HG02623 (cell line): Measurements from ENCODE around the gene ITGAE.
"Not testable (repeated sequence)": the region's sequence is repeated elsewhere in the genome, so short reads cannot be mapped to it uniquely, and the experiment has no call there.

ENCODE experiments used
- ATAC-seq: cut with Tn5 transposase; IDR thresholded peaks from one replicate; pipeline ENCODE4 v1.9.1; 2021; ENCODE audit warnings: moderate library complexity; ENCODE audit not compliant: unreplicated experiment

Gene ITGAE

DNA sequence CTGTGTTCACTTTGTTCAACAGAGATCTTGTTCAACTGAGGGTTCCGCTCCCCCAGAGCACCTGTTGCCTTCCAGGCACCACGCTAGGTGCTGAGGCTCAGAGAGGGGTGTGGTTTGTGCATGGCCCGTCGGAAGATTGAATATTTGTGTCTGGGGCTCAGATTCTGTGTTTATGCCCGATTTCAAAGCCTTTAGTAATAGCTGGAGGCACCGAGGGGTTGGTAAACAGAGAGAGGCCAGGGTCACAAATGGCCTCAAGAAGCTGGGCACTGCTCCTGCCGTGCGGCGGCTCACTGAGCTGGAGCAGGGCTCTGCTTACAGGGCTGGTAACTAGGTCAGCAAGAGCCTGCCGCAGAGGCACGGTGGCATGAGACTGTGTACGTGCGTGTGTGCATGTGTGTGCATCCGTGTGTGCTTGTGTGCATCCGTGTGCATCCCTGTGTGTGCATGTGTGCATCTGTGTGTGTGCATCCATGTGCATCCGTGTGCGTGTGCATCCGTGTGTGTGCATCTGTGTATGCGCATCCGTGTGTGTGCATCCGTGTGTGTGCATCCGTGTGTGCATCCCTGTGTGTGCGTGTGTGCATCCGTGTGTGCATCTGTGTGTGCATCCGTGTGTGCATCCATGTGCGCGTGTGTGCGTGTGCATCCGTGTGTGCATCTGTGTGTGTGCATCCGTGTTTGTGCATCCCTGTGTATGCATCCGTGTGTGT, 5.4 kb downstream of the ITGAE start:
- no peak for ATAC-seq

DNA sequence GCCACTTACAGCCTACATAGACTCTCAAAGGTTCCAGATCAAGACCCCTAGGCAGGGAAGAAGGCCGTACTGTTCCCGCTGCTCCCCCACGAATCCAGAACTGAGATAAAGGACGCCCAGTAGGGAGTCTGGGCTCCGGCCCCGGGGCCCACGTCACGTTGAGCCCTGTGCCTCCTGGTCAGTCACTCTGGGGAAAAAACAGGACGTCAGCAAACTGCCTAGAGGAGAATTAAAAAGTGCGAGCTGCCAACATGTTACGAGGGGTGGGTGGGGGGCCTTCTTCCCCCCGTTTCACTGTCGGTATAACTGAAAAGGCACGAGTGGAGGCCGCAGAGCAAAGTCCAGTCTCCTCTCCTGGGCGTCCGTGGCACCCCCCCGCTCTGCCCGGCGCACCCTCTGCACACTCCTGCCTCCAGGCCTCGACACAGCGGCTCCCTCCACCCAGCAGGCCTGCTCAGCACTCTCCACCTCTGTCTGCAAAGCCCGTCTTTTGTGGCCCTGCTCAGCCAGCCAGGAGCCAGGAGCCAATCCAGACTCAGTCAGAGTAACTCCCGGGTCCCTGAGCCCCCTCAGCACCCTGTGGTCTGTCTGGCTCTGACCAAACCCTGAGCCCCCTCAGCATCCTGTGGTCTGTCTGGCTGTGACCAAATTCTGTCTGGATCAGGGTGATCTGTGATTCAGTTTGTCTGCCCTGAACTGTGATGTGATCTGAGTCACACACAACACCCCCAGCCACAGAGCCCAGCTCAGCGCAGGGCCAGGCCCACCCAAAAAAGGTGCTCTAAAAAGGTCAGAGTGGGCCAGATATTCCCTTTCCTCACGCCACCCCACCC, 6.2 kb downstream of the ITGAE start:
- no peak for ATAC-seq

DNA sequence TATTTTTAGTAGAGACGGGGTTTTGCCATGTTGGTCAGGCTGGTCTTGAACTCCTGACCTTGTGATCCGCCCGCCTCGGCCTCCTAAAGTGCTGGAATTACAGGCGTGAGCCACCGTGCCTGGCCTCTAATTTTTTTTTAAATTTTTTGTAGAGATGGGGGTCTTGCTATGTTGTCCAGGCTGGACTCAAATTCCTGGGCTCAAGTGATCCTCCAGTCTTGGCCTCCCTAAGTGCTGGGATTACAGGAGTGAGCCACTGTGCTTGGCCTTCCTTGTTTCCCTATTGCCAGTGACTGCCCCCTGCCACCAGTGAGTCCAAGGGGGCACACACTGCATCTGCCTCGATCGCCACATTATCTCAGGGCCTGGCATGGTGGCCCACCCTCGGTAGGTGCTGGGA, 6.8 kb downstream of the ITGAE start:
- ATAC-seq, result not testable (repeated sequence)

DNA sequence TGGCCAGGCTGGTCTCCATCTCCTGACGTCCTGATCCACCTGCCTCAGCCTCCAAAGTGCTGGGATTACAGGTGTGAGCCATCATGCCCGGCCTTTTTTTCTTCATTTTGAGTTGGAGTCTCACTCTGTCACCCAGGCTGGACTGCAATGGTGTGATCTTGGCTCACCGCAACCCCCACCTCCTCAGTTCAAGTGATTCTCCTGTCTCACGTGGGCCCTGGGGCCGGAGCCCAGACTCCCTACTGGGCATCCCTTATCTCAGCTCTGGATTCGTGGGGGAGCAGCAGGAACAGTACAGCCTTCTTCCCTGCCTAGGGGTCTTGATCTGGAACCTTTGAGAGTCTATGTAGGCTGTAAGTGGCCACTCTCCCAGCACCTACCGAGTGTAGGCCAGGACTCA, 7.7 kb downstream of the ITGAE start:
- not testable (repeated sequence) for ATAC-seq

DNA sequence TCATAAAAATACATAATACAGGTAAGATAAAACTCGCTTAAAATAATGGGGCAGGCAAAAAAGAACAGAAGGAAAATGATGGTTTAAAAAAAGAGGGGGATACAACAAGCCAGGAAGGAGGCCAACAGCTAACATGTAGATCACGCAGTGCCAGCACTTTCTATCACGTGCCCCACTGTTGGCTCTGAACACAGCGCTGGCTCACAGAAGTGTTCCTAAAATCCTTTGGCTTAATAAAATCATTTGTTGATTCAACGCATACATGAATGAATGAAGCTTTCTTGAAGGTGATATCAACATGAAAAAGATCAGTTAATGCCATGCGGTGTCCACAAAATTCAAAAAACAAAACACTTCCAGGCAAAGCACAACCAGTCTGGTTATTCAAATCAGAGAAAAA, 8.5 kb downstream of the ITGAE start:
- no peak for ATAC-seq

DNA sequence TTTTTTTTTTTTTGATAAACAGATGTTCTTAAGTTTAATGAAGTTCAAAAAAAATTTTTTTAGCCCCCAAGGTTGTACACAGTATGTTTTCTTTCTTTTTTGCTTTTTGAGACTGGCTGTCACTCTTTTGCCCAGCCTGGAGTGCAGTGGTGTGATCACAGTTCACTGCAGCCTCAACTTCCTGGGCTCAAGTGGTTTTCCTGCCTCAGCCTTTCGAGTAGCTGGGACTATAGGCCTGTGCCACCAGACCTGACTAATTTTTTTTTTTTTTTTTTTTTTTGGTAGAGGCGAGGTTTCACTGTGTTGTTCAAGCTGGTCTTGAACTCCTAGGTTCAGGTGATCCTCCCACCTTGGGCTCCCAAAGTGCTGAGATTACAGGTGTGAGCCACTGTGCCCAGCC, 12.8 kb downstream of the ITGAE start:
- ATAC-seq, result no peak

DNA sequence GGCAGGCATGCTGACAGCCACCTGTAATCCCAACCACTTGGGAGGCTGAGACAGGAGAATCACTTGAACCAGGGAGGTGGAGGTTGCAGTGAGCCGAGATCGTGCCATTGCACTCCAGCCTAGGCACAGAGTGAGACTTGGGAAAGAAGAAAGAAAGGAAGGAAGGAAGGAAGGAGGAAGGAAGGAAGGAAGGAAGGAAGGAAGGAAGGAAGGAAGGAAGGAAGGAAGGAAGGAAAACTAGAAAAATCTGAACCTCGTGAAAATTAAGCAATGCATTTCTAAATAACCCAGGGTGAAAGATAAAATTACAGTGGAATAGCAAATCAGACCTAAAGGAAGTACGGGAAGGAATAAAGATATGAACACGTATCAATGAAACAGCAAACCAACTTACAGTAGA, 15.7 kb downstream of the ITGAE start:
- not testable (repeated sequence) for ATAC-seq

DNA sequence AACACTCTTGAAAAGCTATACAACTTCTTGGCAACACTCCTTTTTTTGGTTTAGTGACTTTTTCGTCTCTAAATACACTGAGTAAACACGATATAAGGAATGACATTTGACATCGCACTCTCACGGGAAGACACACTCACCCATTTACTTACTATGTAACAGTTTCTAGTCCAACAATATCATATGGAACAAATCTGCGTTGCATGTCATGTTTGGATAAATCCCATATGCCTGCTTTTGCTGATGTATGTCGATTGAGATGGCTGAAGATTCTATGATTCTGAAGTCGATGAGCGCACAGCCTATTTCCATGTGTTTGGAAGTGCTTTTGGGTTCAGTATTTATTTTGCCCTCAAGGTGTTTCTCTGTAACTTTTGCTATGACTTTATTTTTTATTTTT, 18.2 kb downstream of the ITGAE start:
- ATAC-seq, result no peak

DNA sequence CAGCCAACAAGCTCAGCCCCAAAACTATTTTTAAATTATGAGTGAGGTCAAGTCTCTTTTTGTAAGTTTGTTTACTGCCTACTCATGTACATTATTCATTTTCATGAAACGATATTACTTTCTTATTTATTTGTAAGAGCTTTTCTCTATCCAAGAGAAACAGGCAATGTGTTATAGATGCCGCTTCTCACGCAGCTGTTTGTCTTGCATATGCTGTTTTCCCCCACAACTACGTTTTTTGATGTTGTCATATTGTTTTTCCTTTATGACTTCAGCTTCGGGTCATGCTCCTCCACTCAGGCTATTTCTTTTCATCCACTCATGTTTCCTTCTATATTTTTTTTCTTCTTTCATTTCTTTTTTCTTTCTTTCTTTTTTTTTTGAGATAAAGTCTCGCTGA, 20.0 kb downstream of the ITGAE start:
- no peak for ATAC-seq

DNA sequence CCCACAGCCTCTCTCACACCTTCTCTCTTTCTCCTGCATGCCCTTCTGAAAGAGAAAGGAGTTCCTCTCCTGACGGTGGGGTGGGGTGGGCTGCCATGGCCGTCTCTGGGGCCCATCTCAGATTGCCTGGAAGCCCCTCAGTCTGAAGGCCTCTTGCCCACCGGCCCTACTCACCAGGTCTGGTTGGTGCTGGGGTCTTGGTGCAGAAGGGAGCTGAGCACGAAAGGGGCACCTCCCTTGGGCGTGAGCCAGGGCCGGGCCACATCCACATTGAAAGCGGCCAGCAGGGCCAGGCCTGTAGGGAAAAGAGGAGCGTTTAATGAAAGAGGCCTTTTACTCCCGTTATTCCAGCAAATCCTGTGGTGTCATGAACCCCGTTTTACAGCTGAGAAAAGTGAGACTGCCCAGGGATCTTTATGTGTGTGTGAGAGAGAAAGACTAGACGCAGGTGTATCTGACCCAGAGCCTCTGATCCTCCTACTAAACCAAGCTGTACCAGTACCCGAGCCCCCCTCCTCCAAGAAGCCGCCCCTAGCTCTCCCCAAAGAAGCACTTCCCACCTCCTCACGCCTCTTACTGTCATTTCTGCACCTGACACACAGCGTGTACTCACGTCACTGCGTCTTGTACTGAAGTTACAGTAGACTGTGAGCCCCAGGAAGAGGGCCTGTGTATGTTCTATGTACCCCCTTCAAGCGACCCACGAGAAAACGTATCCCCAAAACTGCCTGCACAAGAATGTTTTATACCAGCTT, 23.4 kb downstream of the ITGAE start:
- ATAC-seq, result no peak

DNA sequence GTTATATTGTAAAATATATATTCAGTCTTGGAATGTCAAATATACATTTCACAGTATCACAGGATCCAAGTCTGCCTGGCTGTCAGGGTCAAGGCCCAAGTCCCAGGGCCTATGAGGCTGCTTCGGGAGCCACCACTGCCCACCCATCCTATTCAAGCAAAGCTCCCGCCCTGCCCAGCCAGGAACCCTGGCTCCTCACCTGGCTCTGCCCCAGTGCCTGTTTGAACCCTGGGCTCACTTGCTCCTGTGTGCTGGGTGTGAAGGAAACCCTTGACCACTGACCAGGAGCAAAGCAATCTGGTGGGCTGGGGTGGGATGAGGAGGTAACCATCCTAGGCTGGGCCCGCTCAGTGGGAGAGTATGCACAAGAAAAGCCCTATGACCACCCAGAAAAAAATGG, 27.0 kb downstream of the ITGAE start:
- ATAC-seq, result no peak

DNA sequence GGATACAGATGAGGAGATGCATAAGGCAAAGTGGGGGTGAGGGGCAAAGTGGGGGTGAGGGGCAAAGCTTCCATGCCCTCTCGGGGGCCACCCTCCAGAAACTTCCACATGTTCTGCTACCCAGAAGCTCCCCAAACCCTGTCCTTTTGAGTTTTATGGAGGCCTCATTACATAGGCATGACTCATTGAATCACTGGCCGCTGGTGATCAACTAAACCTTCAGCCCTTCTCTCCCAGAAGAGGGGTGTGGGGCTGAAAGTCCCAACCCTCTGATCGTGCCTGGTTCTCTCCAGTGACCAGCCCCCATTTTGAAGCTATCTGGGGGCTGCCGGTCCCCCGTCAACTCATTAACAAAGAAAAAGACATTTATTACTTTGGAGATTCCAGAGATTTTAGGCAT, 27.5 kb downstream of the ITGAE start:
- ATAC-seq, result no peak

DNA sequence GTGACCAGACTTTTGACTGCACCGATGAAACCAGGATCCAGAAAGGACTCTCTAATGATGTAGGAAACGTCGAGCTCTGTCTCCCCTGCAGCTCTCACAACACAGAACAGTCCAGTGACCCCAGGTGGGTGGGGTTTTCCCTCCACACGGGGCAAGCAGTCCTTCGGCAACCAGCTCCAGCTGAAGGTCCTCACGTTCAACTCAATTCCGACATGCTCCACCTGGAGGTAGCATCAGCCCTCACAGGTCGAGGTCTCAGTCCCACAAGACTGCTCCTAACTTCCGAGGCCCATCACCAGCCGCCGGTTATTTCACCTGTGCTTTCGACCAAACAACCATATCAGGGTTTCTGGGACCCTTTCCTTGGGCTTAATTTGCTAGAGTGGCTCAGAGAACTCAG, 28.2 kb downstream of the ITGAE start:
- ATAC-seq, result no peak

DNA sequence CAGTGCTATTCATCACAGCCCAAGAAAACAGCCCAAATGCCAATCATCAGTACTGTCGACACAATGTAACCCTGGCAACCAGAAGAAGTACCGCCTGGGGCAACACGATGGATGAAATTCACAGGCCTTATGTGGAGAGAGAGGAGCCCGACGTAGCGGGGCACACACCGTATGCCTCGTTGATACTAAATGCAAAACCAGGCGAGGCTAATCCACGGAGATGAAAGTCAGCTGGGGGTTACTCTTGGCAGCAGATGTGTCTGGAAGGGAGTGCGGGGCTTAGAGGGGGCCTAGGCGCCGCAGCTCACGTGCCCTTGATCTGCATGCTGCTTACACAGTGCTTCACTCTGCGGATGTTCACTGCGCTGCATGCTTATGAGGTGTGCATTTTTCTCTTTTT, 29.8 kb downstream of the ITGAE start:
- no peak for ATAC-seq

DNA sequence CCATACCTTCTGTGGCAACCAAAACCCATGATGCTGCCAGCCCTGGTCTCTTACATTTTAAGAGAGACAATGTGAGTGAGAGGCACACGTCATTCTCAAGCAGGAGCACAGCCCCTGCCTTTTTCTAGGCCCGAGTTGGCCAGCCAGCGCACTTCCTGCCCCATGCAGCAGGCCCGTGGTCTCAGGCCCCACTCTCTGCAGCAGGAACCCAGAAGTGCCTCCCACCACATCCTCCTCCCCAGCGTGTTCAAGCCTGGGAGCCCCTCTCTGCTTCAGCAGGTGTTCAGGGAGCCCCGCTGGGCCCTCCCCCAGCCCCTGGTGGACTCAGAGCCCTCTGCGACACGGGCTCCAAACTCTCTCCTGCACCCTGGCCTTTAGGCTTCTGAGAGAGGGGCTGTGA, 30.5 kb downstream of the ITGAE start:
- no peak for ATAC-seq

DNA sequence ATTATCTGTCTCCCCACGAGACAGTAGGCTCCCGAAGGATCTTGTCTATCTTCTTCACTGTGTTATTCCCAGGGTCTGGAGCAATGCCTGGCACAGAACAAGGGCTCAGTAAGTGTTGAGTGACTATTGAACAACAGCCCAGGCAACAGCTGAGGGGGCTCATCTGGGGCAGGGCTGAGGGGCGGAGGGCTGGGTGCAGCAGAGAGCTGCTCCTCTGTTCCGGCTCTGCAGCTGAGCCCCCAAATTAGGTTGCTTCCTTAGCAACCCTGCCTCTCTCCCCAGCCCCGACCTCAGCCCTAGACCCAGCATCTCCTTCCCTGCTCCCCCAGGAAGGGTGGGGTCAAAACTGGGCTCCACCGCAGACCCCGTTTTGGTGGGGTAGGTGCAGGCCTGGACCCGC, 32.2 kb downstream of the ITGAE start:
- no peak for ATAC-seq

DNA sequence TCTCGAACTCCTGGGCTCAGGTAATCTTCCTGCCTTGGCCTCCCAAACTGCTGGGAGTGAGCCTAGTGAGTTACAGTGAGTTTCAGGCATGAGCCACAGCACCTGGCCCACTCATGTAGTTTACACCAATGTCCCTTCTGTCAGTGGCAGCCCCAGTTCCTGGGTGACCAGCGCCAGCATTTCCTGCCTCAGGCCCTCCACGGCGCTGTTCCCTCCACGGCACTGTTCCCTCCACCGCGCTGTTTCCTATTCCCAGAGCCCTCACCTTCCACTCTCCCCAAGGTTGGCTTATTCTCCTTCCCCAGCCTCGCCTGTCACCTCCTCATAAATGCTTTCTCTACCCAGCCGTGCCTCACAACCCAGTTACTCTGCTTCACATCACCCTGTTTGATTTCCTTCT, 32.6 kb downstream of the ITGAE start:
- no peak for ATAC-seq

DNA sequence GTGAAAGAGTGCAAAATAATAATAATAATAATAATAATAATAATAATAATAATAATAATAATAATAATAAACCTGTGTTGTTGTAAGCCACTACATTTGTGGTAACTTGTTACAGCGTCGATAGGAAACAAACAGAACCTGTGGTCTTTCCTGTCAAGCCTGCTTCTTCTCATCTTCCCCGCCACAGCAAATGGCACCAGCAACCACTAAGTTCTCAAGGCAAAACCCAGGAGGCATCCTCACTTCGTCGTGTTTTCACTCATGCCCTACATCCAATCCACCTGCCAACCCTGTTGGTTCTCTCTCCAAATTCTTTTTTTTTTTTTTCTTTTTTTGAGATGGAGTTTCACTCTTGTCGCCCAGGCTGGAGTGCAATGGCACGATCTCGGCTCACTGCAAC, 34.2 kb downstream of the ITGAE start:
- ATAC-seq, result no peak

DNA sequence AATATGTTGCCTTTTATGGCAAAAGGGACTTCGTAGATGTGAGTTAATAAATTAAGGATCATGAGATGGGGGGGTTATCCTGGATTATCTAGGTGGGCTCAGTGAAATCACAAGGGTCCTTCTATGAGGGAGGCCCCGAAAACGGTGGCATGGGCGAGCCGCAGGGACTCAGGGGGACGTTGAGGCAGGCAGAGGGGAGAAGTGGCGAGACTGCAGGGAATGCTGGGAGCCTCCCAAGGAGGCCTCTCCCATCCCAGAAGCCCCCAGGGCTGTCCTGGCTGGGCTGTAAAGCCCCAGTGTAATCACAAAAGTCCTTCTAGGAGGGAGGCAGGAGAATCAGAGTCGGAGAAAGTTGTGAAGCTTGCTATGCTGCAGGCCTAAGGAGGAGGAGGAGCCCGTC, 35.0 kb downstream of the ITGAE start:
- ATAC-seq, result no peak

DNA sequence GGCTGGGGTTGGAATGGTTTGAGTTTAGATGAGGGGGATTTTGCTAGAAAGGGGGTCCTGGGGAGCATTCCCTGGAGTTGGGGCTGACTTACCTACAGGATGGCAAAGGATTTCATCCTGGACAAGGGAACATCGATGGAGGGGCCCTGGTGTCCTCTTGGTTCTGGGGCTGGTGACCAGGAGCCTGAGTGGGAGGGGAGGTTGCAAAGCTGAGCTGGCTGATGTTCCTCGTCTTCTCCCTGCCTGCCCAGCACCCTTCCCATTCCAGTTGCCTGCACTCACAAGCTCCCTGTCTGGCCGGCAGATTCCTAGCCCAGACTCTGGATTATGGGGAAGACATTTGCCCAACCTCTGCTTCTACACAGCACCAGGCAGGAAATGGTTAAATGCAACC, 37.2 kb downstream of the ITGAE start:
- ATAC-seq, result no peak

DNA sequence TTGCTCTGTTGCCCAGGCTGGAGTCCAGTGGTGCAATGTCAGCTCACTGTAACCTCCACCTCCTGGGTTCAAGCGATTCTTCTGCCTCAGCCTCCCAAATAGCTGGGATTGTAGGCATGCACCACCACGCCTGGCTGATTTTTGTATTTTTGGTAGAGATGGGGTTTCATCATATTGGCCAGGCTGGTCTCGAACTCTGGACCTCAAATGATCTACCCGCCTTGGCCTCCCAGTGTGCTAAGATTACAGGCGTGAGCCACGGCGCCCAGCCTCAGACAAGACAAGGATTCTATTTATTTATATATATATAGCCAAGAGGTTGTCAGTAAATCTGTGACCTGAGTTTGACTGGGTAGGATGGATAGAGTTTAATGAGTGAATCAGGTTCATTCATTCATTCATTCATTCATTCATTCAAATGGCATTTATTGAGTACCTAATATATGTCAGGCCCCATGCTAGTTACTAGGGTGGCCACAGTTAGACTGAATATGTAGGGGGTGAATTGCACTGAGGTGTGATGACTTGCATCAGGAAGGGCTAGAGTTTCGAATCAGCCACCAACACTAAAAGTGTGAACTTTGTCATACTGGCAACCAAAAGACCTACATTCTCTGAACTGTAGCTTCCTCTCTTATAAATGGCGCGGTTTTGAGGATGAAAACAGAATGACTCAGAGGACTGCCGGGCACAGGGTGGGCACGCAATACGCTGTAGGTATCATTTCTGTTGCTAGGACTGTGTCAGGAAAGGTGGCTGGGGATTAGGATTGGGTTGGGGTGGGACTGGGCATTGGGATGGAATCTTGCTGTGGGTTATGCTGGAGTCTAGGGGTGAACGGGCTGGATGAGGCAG, 37.8 kb downstream of the ITGAE start:
- ATAC-seq, result no peak
